Measurements from ENCODE around the gene MIP.
"Not testable (repeated sequence)": the region's sequence is repeated elsewhere in the genome, so short reads cannot be mapped to it uniquely, and the experiment has no call there.

GRCh38 chr12:56443208-56443607 lies 11.2 kb downstream of the MIP start:
- TF ChIP-seq POLR2A, CTCF (IDR thresholded peaks at IDR 0.05): not testable (repeated sequence)

All from sigmoid colon (tissue), 3 donors.